Amniotic epithelial cell (primary cell): Measurements from ENCODE around the gene ARF1.
"Not testable (repeated sequence)": the region's sequence is repeated elsewhere in the genome, so short reads cannot be mapped to it uniquely, and the experiment has no call there.

Experiments used
- DNase-seq: peaks from one replicate; pipeline ENCODE4 v3.0.0-alpha.2; 2010; ENCODE audit warnings: low read depth

Gene ARF1

GRCh38 chr1:228102791-228103620 lies 20.5 kb downstream of the ARF1 start, which contains the start of gene C1orf35:
Gene C1orf35 (minus strand): TSS chr1:228103325. CDS start chr1:228103227, 98 bp downstream.
- peak; percentile 81 for DNase-seq

GRCh38 chr1:228104526-228105269 lies 22.2 kb downstream of the ARF1 start:
- no peak for DNase-seq

GRCh38 chr1:228105270-228105995 lies 22.9 kb downstream of the ARF1 start:
- no peak for DNase-seq

- no peak for DNase-seq
These were observed 23.7 kb downstream of the ARF1 start for GRCh38 chr1:228105996-228106799.

- no peak for DNase-seq
These were observed 24.2 kb downstream of the ARF1 start for GRCh38 chr1:228106800-228107054.

- no peak for DNase-seq
These were observed 25.1 kb downstream of the ARF1 start for GRCh38 chr1:228107636-228108035.

GRCh38 chr1:228108055-228108690 lies 25.7 kb downstream of the ARF1 start:
- no peak for DNase-seq

GRCh38 chr1:228108742-228109072 lies 26.2 kb downstream of the ARF1 start:
- DNase-seq: no peak

- peak; percentile 92 for DNase-seq
These were observed 26.8 kb downstream of the ARF1 start, which contains the start of gene MRPL55 for GRCh38 chr1:228109073-228109961. Gene MRPL55 (minus strand): TSS chr1:228109299. CDS start chr1:228108260, 1,039 bp downstream.

- DNase-seq: peak; percentile 71
These were observed 27.5 kb downstream of the ARF1 start for GRCh38 chr1:228109962-228110488.

- no peak for DNase-seq
These were observed 28.0 kb downstream of the ARF1 start for GRCh38 chr1:228110556-228110955.

GRCh38 chr1:228111315-228111714 lies 28.8 kb downstream of the ARF1 start:
- not testable (repeated sequence) for DNase-seq

- no peak for DNase-seq
These were observed 29.7 kb downstream of the ARF1 start for GRCh38 chr1:228112167-228112566.

- no peak for DNase-seq
These were observed 30.1 kb downstream of the ARF1 start for GRCh38 chr1:228112617-228113016.

GRCh38 chr1:228114827-228115226 lies 32.3 kb downstream of the ARF1 start:
- DNase-seq: no peak

GRCh38 chr1:228117335-228117734 lies 34.8 kb downstream of the ARF1 start:
- DNase-seq: no peak

- no peak for DNase-seq
These were observed 35.5 kb downstream of the ARF1 start for GRCh38 chr1:228118040-228118439.

GRCh38 chr1:228120351-228120750 lies 37.8 kb downstream of the ARF1 start:
- no peak for DNase-seq

GRCh38 chr1:228120857-228121489 lies 38.5 kb downstream of the ARF1 start:
- DNase-seq: no peak
